ENCODE results near the gene STRN3.
"Not testable (repeated sequence)": the region's sequence is repeated elsewhere in the genome, so short reads cannot be mapped to it uniquely, and the experiment has no call there.

STRN3 gene

DNA sequence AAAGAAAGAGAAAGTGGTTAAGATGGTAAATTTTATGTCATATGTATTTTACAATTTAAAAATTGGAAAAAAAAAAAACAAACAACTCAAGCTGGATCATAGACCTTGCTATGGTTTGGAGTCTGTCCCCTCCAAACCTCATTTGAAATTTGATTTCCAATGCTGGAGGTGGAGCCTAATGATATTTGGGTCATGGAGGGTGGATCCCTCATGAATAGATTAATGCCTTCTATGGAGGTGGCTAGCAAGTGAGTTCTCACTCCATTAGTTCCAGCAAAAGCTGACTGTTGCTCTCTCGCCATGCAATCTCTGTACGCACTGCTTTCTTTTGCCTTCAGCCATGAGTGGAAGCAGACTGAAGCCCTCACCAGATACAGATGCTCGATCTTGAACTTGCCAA is 22.9 kb downstream of the STRN3 start:
- no peak for DNase-seq (ENCODE audit: extremely low read depth in 1 of 2, low read depth in 1 of 2)

DNA sequence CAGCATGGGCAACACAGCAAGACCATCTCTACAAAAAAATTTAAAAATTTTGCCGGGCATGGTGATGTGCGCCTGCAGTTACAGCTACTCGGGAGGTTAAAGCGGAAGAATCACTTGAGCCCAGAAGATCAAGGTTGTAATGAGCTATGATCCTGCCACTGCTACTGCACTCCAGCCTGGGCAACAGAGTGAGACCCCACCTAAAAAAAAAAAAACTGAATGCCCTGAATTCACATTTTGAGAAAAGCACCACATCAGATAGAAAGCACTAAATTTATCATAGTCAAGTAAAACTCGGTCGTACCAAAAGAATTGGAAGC is 24.9 kb downstream of the STRN3 start:
- no peak for DNase-seq (ENCODE audit: extremely low read depth in 1 of 2, low read depth in 1 of 2)

DNA sequence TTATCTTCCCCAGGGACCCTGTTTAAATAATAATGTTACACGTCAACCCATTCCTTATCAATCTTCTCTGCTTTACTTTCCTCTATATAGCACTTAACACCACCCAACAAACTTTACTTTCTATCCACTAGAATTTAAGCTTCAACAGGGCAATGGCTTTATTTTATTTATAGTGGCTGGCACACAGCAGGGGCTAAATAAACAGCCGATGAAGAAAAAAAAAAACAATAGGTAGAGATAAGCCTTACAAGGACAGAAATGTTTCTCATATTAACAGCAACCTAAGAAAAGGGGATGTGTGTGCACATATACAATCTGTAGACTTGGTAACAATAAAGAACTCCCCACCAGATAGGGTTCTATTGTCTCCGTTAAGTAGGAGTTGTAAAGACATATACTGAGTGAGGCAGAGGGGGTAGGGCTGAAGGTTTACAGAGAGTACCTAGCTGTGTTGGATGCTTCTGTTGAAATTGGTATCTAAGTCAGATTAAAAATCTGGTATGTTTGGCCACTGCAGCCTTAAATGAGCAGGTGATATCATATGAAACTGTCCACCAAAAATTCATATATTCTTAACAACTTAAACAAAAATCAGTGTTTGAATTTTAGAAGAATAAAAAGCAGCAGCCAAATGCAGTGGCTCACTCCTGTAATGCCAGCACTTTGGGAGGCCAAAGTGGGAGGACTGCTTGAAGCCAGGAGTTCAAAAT is 25.4 kb downstream of the STRN3 start:
- no peak for DNase-seq (ENCODE audit: extremely low read depth in 1 of 2, low read depth in 1 of 2)

DNA sequence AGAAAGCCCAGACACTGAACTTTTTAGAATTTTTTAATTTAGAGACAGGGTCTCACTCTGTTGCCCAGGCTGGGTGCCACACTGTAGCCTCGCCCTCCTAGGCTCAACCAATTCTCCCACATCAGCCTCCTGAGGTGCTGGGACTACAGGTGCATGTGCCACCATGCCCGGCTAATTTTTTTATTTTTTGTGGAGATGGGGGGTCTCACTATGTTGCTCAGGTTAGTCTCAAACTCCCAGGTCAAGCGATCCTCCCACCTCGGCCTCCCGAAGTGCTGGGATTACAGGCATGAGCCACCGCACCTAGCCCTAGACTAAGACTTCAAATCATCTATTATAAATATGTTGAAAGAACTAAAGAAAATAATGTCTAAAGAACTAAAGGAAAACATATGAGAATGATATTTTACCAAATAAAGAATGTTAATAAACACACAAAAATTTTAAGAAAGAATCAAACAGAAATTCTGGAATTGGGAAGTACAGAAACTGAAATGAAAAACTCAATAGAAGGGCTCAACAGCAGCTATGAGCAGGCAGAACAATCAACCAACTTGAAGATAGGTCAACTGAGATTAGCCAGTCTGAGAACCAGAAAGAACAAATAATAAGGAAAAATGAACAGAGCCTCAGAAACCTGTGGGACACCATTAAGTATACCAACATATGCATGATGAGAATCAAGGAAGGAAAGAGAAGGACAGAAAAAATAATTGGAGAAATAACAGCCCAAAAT is 27.0 kb downstream of the STRN3 start:
- DNase-seq (ENCODE audit: extremely low read depth in 1 of 2, low read depth in 1 of 2): no peak

DNA sequence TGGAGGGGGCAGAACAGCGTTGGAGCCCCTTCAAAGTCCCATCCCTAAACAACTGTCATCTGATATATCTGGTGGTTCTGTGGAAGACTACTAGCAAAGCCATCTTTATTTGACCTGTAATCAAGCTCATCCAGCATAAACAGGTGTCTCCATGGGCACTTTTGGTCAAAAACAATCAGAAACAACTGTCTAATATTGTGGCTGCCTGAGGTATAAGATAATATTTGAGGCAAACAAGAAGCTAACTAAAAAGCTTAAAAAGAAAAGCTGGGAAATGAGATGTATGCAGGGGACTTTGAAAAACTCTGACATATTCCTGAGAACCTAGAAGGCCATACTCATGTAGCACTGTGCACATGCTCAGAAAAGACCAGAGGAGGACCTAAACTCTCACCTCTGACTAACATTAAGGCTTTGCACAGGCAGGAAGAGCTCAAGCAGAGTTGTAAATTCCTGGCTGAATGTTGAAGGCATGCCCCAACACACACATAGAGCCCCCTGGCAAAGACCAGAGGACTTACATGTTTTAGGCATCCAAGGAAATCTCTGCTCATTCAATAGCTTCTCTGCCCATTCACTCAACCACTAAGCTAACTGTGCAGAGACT is 28.0 kb downstream of the STRN3 start:
- no peak for DNase-seq (ENCODE audit: extremely low read depth in 1 of 2, low read depth in 1 of 2)

DNA sequence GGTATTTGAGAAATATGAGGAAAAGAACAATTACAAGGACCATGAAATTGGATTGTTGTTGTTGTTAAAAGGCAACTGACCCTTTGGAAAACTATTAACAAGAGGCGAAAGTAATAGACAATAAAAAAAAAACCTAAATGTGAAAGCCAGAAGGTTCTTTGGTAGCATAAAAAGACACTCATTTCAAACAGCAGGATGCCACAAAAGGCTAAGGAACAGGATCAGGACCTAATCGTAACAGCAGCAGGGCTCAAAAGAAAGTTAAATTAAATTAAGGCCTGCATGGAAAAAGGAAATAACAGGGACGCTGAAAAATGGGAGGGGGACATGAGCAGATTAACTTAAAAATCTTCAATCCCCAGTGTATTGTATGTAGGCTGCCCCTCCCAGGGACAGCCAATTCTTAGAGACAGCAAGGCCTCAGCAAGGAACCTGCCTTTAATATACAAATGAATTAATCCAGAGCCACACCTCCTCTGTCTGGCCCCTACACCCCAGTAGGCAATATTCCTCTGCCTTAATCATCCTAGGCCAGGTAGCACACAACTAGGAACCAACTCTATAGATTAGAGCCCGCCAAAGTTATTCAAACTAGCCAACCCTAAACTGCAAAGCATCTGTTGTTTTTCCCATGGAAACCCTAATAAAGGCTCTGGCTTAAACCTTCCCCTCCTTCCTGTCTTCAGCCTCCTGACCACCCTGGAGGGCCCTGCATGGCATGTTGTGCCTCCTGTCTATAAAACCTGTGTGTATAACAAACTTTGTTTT is 29.1 kb downstream of the STRN3 start:
- DNase-seq (ENCODE audit: extremely low read depth in 1 of 2, low read depth in 1 of 2): no peak

DNA sequence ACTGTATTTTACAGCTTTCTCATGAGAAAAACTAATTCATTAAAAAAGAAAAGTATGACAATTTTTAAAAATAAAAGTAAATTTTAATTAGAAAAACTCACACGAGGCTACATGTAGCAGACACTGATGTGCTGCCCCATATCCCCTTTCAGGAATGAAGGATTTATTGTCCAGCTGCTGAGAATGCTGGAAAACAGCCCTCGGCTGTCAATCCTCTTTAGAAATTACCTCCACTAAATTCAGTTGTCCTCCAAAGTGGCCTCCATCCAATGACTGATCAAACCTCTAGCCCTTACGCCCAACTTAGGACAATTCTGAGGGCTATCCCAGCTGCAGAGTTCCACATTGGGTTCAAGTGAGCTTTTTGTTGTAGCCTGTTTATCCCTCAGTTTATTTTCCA is 30.5 kb downstream of the STRN3 start:
- DNase-seq (ENCODE audit: extremely low read depth in 1 of 2, low read depth in 1 of 2): no peak

DNA sequence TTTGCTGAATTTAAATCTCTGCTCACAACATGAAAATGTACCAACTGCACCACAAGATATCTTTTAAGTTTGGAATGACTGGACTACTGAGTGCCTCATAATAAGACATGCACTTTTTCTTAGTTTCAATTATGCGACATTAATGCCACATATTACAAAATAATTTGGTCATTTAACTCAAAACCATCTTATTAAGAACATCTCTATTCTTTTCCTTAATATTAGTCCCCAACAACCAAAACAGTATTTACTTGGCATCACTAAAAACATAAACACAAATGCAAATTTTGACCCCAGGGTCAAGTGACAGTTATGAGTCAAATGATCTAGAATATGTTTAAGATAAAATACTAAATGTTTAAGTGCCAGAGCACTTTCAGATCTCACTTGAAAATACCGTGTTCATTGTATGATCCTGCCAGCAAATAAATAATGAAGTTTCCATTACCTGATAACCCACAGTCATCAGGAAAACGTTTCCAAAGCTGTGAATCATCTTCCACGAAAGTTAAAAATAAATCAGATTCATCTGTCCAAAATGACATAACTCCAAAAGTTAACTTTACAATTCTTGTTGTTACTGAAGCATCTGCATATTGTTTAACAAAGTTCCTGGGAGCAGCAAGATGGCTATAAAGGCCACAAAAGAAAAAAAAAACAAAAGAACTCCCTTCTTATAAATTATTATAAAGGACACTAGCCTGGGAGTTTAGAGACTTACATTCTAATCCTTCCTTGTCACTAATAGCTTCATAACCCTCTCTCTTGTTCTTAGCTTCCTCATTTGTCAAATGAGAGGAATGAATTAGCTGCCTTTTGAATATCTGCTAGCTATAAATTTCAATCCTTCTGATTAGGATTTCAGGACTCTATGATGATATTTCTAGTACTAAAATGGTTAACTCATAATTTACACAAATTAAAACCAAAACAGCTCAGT is 31.2 kb downstream of the STRN3 start:
- no peak for DNase-seq (ENCODE audit: extremely low read depth in 1 of 2, low read depth in 1 of 2)

DNA sequence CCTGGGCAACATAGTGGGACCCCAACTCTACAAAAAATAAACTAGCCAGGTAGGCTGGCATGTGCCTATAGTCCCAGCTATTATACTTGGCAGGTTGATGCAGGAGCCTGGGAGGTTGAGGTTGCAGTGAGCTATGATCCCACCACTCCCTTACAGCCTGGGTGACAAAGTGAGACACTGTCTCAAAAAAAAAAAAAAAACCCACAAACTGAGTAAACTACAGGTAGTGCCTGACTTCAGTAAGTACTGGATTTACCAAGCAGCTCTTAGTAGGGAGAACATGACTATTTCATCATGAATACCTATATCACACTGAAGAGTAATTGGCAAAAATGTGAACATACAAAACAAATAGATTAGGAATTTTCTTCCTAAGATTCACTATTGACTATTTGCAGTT is 33.1 kb downstream of the STRN3 start:
- DNase-seq (ENCODE audit: extremely low read depth in 1 of 2, low read depth in 1 of 2): no peak

DNA sequence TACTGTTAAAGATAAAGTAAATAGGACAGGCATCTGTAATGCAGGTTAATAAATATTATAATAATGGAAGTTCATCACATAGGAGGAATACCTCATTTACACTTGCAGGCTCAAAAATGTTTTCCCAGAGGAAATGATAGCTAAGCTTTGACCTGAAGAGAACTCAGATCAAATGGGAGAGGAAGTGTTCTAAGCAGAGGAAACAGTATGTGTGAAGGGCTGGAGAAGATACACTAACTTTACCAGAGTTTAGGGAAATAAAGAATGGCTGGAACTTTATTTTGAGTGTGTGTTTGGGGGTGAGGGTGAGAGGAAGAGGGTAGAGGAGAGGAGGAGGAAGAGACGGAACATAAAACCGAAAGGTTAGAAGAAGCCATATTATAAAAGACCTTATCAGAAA is 34.8 kb downstream of the STRN3 start:
- no peak for DNase-seq (ENCODE audit: extremely low read depth in 1 of 2, low read depth in 1 of 2)

DNA sequence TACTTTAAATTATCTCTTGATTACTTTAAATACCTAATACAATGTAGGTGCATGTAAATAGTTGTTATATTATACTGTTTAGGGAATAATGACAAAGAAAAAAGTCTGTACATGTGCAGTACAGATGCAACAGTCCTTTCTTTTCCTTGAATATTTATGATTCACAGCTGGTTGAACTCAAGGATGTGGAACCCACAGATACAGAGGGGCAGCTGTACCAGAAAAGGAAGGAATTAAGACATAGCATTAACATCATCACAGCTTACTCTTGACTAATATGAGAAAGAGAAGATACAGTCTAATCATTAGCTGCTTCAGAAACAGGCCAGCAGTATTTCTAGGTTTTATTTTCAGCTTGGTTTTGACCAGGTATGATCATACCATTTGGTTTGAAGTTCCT is 35.4 kb downstream of the STRN3 start:
- no peak for DNase-seq (ENCODE audit: extremely low read depth in 1 of 2, low read depth in 1 of 2)

DNA sequence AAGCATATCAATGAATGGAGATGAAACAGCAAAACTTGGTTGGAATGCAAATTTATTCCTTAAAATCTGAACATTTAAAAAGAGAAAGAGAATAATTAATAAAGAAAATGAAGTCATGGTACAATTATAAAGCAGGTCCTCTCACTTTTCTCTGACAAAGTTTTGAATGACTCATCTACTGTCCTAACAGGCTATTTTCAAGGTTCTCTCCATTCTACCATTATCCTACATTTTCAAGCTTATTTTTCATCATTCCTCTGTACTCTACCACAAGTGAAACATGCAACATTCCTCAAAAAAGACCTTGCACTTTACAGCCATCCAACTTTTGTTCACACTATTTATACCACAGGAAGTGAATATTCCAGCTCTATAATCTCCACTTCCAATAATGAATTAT is 37.7 kb downstream of the STRN3 start:
- DNase-seq (ENCODE audit: extremely low read depth in 1 of 2, low read depth in 1 of 2): no peak

DNA sequence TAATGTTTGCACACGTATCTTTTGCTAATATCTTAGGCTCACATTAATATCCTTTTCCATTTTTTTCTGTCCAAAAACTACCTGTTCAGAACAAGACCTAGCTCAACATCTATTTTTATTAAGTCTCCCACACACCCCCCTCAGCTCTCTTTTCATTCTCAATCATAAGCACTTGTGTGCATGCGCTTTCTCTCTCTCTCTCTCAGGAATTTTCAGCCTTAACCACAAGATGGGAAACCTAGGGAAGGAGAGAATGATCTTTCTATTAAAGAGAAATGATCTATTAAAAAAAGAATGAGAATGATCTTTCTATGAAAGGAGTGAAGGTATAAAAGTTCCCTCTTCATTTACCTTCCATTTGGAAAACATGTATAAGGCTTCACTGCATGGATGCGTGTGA is 40.4 kb downstream of the STRN3 start:
- DNase-seq (ENCODE audit: extremely low read depth in 1 of 2, low read depth in 1 of 2): no peak

DNA sequence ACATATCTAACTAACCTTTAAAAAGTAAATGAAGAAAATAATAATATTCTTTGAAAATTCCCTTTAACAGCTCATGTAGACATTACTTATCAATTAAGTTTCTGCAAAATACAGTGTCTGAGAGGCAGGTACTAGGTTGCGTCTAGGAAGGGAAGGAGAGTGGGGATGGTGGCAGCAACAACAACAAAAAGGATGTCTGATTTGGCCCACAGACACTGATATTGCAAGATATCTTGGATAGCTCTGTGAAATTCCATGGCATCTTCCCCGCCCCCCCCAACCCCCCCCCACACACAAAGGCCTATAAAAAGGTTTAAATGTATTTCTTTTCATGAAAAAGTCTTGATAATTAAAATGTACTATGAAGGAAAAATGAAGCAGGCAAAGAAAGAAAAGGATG is 42.3 kb downstream of the STRN3 start:
- no peak for DNase-seq (ENCODE audit: extremely low read depth in 1 of 2, low read depth in 1 of 2)

DNA sequence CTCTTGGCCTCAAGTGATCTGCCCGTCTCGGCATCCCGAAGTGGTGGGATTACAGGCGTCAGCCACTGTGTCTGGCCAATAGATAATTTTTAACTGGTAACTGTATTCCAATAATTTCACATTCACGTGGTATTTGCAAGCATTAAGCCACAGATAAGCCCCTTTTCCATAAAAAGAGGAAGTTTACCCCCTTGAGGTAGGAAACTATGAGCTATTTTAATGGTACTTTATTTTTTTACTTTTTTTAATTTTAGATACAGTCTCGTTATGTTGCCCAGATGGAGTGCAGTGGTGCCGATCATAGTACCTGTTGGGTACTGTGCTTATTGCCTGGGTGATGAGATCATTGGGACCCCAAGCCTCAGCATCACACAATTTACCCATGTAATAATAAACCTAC is 43.6 kb downstream of the STRN3 start:
- no peak for DNase-seq (ENCODE audit: extremely low read depth in 1 of 2, low read depth in 1 of 2)

DNA sequence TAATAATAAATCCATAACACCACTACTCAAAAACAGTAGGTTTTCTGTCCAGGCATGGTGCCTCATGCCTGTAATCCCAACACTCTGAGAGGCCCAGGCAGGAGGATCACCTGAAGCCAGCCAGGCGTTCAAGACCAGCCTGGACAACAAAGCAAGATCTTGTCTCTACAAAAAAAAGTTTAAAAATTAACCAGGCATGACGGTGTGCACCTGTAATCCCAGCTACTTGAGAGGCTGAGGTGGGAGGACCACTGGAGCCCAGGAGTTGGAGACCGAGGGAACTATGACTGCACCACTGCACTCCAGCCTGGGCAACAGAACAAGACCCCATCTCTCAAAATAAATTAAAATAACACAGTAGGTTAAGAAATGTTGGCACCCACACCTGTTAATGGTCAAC is 45.2 kb downstream of the STRN3 start:
- no peak for DNase-seq (ENCODE audit: extremely low read depth in 1 of 2, low read depth in 1 of 2)

DNA sequence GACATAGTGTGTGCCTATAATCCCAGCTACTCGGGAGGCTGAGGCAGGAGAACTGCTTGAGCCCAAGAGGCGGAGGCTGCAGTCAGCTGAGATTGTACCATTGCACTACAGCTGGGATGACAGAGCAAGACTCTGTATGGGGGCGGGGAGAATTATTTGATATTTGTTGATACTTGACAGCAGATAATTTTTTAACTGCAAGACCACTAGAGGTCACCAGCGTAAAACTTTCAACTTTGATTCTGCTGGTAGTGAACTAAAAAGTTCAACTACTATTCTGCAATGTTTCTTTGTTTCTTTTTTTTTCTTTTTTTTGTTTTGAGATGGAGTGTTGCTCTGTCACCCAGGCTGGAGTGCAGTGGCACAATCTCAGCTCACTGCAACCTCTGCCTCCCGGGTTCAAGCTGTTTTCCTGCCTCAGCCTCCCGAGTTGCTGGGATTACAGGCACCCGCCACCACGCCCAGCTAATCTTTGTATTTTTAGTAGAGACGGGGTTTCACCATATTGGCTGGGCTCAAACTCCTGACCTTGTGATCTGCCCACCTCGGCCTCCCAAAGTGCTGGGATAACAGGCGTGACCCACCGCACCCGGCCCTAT is 46.0 kb downstream of the STRN3 start:
- DNase-seq (ENCODE audit: extremely low read depth in 1 of 2, low read depth in 1 of 2): not testable (repeated sequence)

DNA sequence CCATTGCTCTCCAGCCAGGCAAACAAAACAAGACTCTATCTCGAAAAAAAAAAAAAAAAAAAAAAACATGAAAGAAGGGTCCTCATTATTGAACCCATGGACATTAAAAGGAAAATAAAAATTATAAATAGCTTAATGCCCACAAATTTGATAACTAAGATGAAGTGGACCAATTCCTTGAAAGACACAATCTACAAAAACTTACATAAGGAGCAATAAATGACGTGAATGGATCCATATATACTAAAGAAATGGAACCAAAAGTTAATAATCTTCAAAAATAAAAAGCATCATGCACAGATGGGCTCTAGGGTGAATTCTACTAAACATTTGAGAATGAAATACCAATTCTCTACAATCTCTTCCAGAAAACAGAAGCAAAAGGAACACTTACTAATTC is 48.4 kb downstream of the STRN3 start:
- DNase-seq (ENCODE audit: extremely low read depth in 1 of 2, low read depth in 1 of 2): no peak

DNA sequence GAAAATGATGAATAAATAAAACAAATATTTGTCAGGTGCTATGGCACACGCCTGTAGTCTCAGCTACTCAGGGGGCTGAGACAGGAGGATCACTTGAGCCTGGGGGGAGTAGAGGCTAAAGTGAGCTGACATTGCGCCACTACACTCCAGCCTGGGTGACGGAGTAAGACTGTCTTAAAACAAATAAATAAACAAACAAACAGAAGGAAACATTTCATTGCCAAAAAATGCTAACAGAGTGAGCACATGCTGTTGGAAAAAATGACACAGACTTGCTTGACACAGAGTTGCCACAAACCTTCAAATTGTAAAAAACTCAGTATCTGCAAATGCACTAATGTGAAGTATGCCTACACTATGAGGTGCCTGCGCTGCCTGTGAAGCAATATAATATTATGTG is 51.6 kb downstream of the STRN3 start:
- DNase-seq (ENCODE audit: extremely low read depth in 1 of 2, low read depth in 1 of 2): no peak

DNA sequence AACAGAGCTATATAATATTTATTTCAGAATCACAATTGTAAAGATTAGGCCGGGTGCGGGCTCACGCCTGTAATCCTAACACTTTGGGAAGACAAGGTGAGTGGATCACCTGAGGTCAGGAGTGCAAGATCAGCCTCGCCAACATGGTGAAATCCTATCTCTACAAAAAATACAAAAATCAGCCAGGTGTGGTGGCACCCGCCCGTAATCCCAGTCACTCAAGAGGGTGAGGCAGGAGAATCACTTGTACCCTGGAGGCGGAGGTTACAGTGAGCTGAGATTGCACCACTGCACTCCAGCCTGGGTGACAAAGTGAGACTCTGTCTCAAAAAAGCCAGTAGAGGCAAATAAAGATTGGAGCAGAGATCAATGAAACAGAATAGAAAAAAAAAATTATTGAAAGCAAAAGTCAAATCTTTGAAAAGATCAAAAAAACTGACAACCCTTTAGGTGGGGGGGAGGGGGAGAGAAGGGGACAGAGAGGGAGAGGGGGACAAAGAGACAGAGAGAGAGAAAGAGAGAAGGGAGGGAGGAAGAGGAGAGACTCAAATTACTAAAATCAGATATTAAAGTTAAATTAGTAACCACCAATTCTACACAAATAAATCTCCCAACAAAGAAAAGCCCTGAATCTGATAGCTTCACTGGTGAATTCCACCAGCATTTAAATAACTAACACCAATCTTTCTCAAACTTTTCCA is 53.1 kb downstream of the STRN3 start:
- no peak for DNase-seq (ENCODE audit: extremely low read depth in 1 of 2, low read depth in 1 of 2)

Measured in stimulated activated CD8-positive, alpha-beta memory T cell treated with anti-CD3 and anti-CD28 coated beads, Interleukin-7, amount 100 ng/mL, for 48 hours (primary cell).